ENCODE measurements around the gene SPRR4.

SPRR4 gene

GRCh38 chr1:152970495-152970894, at the start of gene SPRR4:
Gene SPRR4 (plus strand): TSS chr1:152970648. CDS start chr1:152971891, 1,243 bp downstream.
- DNase-seq = no peak

GRCh38 chr1:152924191-152924590, 46.3 kb upstream of the SPRR4 start:
- DNase-seq = no peak

- DNase-seq = no peak
Observed at GRCh38 chr1:152926091-152926490, 44.4 kb upstream of the SPRR4 start.

- DNase-seq = no peak
Observed at GRCh38 chr1:152928671-152929070, 41.8 kb upstream of the SPRR4 start.

GRCh38 chr1:152932170-152932811, 38.2 kb upstream of the SPRR4 start:
- no peak for DNase-seq

GRCh38 chr1:152933196-152933595, 37.3 kb upstream of the SPRR4 start:
- no peak for DNase-seq

GRCh38 chr1:152940614-152941013, 29.8 kb upstream of the SPRR4 start:
- no peak for DNase-seq

- no peak for DNase-seq
Observed at GRCh38 chr1:152941037-152941711, 29.3 kb upstream of the SPRR4 start.

- DNase-seq = no peak
Observed at GRCh38 chr1:152942161-152942560, 28.3 kb upstream of the SPRR4 start.

GRCh38 chr1:152946248-152946647, 24.2 kb upstream of the SPRR4 start:
- no peak for DNase-seq

GRCh38 chr1:152946651-152947256, 23.7 kb upstream of the SPRR4 start, which contains the start of gene SPRR5:
Gene SPRR5 (plus strand): TSS chr1:152947206. CDS start chr1:152948555, 1,349 bp downstream.
- no peak for DNase-seq

GRCh38 chr1:152951711-152952110, 18.7 kb upstream of the SPRR4 start:
- no peak for DNase-seq

GRCh38 chr1:152953761-152954160, 16.7 kb upstream of the SPRR4 start:
- DNase-seq = no peak

- no peak for DNase-seq
Observed at GRCh38 chr1:152954436-152954835, 16.0 kb upstream of the SPRR4 start.

- DNase-seq = no peak
Observed at GRCh38 chr1:152957561-152957960, 12.9 kb upstream of the SPRR4 start.

GRCh38 chr1:152959273-152959672, 11.2 kb upstream of the SPRR4 start:
- no peak for DNase-seq

GRCh38 chr1:152959801-152960451, 10.5 kb upstream of the SPRR4 start:
- no peak for DNase-seq

GRCh38 chr1:152960452-152961044, 9.9 kb upstream of the SPRR4 start:
- DNase-seq = no peak

- DNase-seq = no peak
Observed at GRCh38 chr1:152961226-152961891, 9.1 kb upstream of the SPRR4 start.

- no peak for DNase-seq
Observed at GRCh38 chr1:152962876-152963415, 7.5 kb upstream of the SPRR4 start.

- DNase-seq = no peak
Observed at GRCh38 chr1:152964536-152964935, 5.9 kb upstream of the SPRR4 start.

- DNase-seq = no peak
Observed at GRCh38 chr1:152965853-152966252, 4.6 kb upstream of the SPRR4 start.
